Measurements from ENCODE around the gene NPPB.

DNA sequence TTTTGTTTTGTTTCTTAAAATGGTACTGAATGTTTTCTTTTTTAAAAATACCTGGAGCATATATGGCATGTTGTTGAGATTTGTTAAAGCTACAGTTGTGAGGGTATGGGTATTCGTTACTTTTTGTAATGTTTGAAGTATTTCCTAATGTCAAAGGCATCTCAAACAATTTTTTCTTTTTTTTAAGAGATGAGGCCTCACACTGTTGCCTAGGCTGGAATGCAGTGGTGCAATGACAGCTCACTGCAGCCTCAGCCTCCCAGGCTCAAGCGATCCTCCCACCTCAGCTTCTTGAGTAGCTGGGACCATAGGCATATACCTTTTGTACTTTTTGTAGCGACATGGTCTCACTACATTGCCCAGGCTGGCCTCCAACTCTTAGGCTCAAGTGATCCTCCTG lies 36.7 kb downstream of the NPPB start:
- TF ChIP-seq, protein P1, sequence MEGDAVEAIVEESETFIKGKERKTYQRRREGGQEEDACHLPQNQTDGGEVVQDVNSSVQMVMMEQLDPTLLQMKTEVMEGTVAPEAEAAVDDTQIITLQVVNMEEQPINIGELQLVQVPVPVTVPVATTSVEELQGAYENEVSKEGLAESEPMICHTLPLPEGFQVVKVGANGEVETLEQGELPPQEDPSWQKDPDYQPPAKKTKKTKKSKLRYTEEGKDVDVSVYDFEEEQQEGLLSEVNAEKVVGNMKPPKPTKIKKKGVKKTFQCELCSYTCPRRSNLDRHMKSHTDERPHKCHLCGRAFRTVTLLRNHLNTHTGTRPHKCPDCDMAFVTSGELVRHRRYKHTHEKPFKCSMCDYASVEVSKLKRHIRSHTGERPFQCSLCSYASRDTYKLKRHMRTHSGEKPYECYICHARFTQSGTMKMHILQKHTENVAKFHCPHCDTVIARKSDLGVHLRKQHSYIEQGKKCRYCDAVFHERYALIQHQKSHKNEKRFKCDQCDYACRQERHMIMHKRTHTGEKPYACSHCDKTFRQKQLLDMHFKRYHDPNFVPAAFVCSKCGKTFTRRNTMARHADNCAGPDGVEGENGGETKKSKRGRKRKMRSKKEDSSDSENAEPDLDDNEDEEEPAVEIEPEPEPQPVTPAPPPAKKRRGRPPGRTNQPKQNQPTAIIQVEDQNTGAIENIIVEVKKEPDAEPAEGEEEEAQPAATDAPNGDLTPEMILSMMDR (conservative IDR thresholded peaks at IDR 0.05; ENCODE audit: low read length), result no peak
- TF ChIP-seq EZH2phosphoT487 (IDR thresholded peaks at IDR 0.05; ENCODE audit: borderline replicate concordance, low read depth, low read length), result no peak

All from OCI-LY7 (cell line).